ENCODE results near the gene FAM72B.
"Not testable (repeated sequence)": the region's sequence is repeated elsewhere in the genome, so short reads cannot be mapped to it uniquely, and the experiment has no call there.

FAM72B gene

DNA sequence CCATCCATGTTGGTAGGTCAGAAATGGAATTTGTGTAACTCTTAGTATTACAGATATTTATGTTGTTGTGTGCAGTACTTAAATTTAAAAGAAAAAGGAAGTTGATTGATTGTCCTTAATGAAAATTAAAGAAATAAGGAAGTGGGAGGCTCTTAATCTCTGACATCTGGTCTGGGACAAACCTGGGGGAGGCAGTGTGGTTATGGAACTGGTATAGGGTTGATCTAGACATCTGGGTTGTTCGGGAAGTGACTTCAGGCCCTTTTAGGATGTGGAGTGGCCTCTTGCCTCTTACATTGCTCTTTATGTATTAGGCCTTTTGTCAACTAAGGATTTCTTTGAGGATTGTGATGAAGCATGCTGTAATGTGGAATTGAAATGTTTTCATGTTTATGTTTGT is 16.1 kb upstream of the FAM72B start:
- DNase-seq (ENCODE audit: low spot score), result not testable (repeated sequence)

GRCh38 chr1:121199763-121200162 is 15.6 kb upstream of the FAM72B start:
- not testable (repeated sequence) for DNase-seq (ENCODE audit: low spot score)

- DNase-seq (ENCODE audit: low spot score), result not testable (repeated sequence)
These were observed 13.1 kb upstream of the FAM72B start for GRCh38 chr1:121197095-121197882.

DNA sequence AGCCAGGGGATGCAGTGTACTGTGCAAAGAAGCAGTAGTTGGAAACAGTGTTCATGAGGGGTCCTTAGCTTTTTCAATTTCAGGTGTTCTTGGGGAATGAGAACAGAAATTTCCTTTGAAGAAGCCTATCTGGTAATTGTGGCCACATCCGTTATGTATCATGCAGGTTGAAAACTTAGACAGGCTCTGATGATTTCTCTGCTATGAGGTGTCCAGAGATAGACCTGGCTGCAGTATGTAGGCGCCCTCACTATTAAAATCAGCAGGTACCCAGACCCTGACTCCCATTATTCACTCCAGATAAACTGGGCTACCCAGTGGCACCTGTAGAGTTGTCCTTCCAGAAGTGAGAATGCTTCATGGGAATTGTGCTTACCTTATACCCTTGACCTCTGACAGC is 8.4 kb upstream of the FAM72B start:
- not testable (repeated sequence) for DNase-seq (ENCODE audit: low spot score)

DNA sequence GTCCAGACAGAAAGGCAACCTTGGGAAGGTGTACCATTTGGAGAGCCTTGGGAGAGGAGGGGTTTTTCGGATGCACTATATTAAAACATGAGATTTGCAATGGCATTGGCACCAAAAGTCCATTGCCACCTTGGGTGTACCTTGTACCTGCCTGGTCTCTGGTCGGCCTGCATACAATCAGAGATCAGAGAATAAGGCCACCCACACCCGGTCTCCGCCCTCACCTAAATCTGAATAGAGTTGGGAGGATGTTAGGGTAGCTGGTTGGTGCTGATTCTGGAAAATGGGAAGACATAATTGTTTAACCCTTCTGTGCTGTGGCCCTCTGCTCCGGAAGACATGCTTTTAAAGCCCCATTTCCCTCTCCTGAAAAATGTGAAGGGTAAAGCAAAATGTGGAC is 3.8 kb upstream of the FAM72B start:
- DNase-seq (ENCODE audit: low spot score), result not testable (repeated sequence)

DNA sequence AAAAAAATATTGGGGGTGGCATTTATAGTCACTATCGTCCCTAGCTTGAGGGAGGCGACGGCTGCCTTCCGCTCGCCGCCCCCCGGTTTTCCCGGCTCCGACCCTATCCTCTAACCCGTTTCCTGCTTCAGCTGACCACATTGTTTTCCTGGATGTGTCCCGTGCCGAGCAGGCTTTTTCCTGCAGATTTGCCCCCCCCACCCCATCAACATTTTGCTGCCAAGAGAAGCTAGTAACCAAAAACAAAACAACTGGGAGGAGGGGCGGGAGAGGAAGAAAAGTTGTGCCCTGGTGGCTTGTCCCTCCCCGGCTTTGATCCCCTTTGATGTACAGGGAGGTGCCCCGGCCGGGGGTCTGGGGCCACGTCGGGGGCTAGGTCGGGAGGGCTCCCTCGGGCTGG is 2.1 kb upstream of the FAM72B start:
- DNase-seq (ENCODE audit: low spot score), result not testable (repeated sequence)

- DNase-seq (ENCODE audit: low spot score), result not testable (repeated sequence)
These were observed 1.1 kb upstream of the FAM72B start for GRCh38 chr1:121185140-121185708.

DNA sequence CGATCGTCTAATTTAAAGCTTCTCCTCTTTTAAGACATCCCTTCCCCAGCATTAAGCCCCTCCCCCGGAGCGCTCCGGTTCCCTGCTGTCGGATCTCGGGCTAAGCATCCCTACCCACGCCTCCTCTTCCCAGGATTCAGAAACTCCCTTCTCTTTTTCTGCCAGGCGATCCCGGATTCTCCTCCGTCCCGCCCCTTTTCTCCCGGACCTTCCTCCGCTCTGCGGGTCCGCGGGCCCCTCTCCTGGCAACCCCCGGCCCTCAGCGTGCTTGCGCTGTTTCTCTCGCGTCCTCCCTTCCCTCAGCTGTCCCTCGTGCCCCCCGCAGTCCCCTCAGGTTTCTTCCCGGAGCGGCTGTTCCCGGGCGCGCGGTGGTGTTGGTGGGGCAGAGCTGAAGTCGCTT is 273 bp downstream of the FAM72B start:
- DNase-seq (ENCODE audit: low spot score), result not testable (repeated sequence)

GRCh38 chr1:121178197-121178596 is 5.9 kb downstream of the FAM72B start:
- not testable (repeated sequence) for DNase-seq (ENCODE audit: low spot score)

GRCh38 chr1:121176649-121177048 is 7.5 kb downstream of the FAM72B start:
- DNase-seq (ENCODE audit: low spot score), result not testable (repeated sequence)

GRCh38 chr1:121168152-121168668 is 15.9 kb downstream of the FAM72B start:
- not testable (repeated sequence) for DNase-seq (ENCODE audit: low spot score)

DNA sequence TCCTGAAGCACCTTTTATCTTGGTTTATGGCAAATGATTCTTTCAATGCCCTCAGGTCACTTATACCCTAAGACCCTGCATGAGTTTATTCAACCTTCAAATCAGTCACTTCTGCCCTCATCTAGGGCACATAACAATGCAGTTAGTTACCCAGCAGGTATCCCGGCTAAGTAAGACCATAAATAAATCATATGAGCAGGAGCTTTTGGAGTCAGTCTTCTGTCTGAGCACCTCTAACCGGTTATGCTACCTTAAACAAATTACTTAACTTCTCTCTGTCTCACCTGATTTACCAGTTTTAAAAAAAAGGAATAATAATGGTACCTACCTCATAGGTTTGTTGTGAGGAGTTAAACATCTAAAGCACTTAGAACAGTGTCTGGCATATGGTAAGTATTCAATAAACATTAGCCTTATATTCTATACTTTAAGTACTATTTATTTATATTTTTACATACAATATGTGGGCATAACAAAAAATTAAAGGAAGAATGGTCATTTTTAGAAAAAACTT is 16.9 kb downstream of the FAM72B start:
- DNase-seq (ENCODE audit: low spot score), result not testable (repeated sequence)

- not testable (repeated sequence) for DNase-seq (ENCODE audit: low spot score)
These were observed 18.8 kb downstream of the FAM72B start for GRCh38 chr1:121165296-121165695.

DNA sequence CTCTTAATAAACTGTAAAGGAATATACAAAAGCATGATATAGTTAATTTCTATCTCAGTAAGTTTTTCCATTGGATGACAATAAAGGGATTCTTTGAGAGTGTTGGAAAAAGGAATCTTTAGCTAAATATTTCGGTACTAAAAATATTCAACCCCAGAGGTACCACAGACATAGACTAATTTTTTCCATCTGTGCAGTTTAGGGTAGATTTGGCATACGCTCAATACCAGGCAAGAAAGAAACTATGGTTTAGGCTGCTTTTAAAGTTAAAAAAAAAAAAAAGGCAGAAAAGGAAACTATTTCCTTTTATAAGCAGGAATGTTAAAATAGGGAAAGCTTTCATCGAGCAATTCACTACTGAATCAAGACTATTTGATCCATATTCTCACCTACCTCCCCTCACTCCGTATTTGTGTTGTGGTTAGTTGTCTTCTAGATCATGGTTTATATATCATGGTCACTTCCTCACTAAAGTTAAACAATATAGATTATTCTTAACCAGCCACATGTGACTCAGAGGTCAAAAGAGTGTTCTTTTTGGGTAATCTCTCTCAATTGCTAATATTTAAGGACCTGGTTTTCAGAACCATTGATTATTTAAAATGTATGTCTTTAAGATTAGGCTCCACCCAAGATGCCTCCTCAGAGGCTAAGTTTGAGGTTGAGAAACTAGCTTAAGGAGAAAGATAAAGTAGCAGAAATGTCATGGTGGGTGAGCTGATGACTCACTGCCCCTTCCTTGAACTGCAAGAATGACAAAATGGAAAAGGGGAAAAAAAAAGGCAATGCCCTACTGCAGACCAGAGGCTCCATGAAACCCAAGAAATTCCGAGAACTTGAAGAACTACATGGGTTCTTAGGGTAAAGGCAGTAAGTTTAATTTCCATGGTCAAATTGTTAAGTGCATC is 20.0 kb downstream of the FAM72B start:
- not testable (repeated sequence) for DNase-seq (ENCODE audit: low spot score)

DNA sequence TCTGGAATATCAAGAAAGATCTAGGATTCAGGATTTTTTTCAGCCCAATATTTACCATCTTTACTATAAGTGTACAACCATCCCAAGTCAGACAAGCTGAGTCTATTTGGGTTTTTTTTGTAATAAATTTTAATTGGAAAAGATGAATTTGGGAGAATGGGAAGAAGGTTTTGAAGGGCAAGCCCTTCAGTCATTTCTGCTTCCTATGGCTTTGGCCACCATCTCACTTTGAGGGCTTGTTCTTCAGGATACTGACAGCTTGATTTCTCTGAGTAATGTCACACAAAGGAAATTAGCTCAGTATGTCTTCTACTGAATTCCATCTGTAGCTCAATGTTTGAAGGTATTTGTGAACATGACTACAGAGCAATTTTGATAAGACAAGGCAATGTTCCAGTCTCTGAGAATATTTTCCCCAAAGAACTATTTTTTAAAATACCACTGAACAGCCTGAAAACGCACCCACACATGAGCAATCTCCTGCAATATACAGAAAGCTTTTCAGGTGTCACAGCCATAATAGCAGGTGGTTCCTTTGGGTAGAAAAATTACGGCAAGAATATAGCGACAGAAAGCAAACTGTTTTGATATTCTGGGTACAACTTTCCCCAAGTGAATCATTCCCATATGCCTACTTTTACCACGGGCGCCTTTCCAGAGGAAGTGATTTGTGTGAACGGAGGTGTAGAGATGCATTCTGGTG is 22.8 kb downstream of the FAM72B start:
- DNase-seq (ENCODE audit: low spot score), result not testable (repeated sequence)

- DNase-seq (ENCODE audit: low spot score), result not testable (repeated sequence)
These were observed 24.0 kb downstream of the FAM72B start for GRCh38 chr1:121160118-121160517.

GRCh38 chr1:121157609-121158008 is 26.5 kb downstream of the FAM72B start:
- not testable (repeated sequence) for DNase-seq (ENCODE audit: low spot score)

DNA sequence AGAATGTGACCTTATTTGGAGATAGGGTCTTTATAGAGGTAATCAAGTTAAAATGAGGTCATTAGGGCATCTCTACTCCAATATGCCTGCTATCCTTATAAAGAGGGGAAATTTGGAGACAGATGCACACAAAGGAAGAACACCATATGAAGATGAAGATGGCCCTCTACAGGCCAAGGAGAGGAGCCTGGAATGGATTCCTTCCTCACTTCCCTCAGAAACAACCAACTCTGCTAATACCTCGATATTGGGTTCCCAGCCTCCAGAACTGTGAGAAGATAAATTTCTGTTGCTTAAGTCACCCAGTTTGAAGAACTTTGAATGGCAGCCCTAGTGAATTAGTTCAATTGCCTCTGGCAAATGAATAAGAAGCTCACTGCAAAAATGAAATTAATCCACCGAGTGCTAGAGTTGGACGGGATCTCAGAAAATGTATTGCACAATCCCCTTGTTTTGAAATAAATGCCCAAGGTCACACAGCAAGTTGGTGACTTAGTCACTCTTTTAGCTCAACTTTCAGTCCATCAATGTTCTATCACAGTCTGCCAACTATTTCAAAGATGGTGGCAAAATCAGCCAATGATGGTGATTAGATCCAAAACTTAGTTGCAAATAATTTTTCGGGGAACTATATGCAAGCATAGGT is 27.1 kb downstream of the FAM72B start:
- not testable (repeated sequence) for DNase-seq (ENCODE audit: low spot score)

DNA sequence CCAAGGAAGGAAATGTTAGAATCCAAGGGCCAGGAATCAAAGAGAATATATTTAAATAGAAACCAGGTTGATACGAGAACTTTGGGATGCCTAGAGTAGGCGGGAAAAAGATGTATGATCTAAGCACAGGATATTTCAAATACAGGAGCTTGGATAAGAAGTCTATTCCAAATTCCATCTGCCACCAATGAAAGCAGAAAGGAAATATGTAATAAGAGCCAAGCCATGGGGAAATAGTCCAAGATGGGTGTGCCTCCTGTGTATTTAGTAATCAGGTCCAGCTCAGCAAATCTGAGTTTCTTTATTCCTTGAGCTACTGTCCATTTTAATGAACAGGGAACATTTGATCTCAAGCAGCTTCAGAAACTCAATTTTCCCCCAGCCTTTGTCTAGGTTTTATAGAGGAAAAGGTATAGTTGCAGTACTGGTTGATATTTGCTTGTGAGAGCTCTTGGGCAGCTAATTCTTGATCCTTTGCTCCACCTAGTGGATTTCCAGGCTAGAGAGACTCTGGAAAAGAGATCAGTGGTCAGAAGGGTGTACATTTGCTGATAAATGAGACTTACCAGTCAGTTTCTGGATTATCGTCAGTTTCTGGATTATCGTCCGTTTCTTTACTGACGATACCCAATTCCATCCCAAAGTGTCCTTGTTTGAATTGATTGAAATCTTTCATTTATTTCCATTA is 28.3 kb downstream of the FAM72B start:
- DNase-seq (ENCODE audit: low spot score), result not testable (repeated sequence)

GRCh38 chr1:121154811-121155210 is 29.3 kb downstream of the FAM72B start:
- DNase-seq (ENCODE audit: low spot score), result not testable (repeated sequence)
